GM23338 (cell line): ENCODE measurements around the gene HNRNPC. TPM values are rescaled to one million over a fixed set of nuclear protein-coding genes. Genes with fewer than 3 reads are reported as not detected.
"Not testable (repeated sequence)": the region's sequence is repeated elsewhere in the genome, so short reads cannot be mapped to it uniquely, and the experiment has no call there.

Source experiments
- ATAC-seq: fragments of 200-7000 bp; cut with Tn5 transposase; 3 replicates; pipeline ENCODE4 v1.9.1; 2020
- DNase-seq: peaks from one replicate; pipeline ENCODE4 v3.0.0-alpha.2; 2015; ENCODE audit warnings: low spot score
- H2AFZ ChIP-seq: fragments of 200-600 bp; sonication (generic); 2 replicates; pipeline ENCODE4 v1.8.0; 2016; ENCODE audit warnings: antibody characterized with exemption, mild to moderate bottlenecking, moderate library complexity
- H3F3A ChIP-seq: fragments of 200-600 bp; sonication (generic); replicated peaks from 2 replicates; pipeline ENCODE4 v1.8.0; 2017; ENCODE audit warnings: antibody characterized with exemption, mixed run types, low read depth
- H3K27ac ChIP-seq: fragments of 200-600 bp; sonication (generic); 2 replicates; pipeline ENCODE4 v1.6.1; 2016; ENCODE audit warnings: low read depth
- H3K27me3 ChIP-seq: fragments of 200-600 bp; sonication (generic); 2 replicates; pipeline ENCODE4 v1.8.0; 2016; ENCODE audit warnings: mild to moderate bottlenecking, mixed run types, moderate library complexity; ENCODE audit not compliant: insufficient read depth
- H3K36me3 ChIP-seq: fragments of 200-600 bp; sonication (generic); 2 replicates; pipeline ENCODE4 v1.8.0; 2016; ENCODE audit warnings: mild to moderate bottlenecking; ENCODE audit not compliant: insufficient read depth
- H3K4me1 ChIP-seq: fragments of 200-600 bp; sonication (generic); 2 replicates; pipeline ENCODE4 v1.8.0; 2016; ENCODE audit warnings: mild to moderate bottlenecking, moderate library complexity; ENCODE audit not compliant: insufficient read depth
- H3K4me2 ChIP-seq: fragments of 200-600 bp; sonication (generic); 2 replicates; pipeline ENCODE4 v1.7.1; 2017; ENCODE audit warnings: mixed run types
- H3K4me3 ChIP-seq: fragments of 200-600 bp; sonication (generic); 2 replicates; pipeline ENCODE4 v1.6.1; 2016; ENCODE audit warnings: mixed run types
- H3K79me2 ChIP-seq: fragments of 200-600 bp; sonication (generic); replicated peaks from 2 replicates; pipeline ENCODE4 v1.8.0; 2017; ENCODE audit warnings: mild to moderate bottlenecking; ENCODE audit not compliant: insufficient read depth
- H3K9me2 ChIP-seq: fragments of 200-600 bp; sonication (generic); 2 replicates; pipeline ENCODE4 v1.8.0; 2017; ENCODE audit not compliant: insufficient read depth
- H4K20me1 ChIP-seq: fragments of 200-600 bp; sonication (generic); replicated peaks from 2 replicates; pipeline ENCODE4 v1.8.0; 2017; ENCODE audit warnings: mild to moderate bottlenecking; ENCODE audit not compliant: insufficient read depth
- H3K27ac Mint-ChIP-seq: 2 replicates; pipeline ENCODE4 v1.8.0; 2020; ENCODE audit warnings: inconsistent platforms, mild to moderate bottlenecking, moderate library complexity, mixed read lengths
- H3K27me3 Mint-ChIP-seq: 3 replicates; pipeline ENCODE4 v1.8.0; 2022; ENCODE audit warnings: low read depth, mild to moderate bottlenecking, moderate library complexity, mixed read lengths, inconsistent platforms; ENCODE audit not compliant: insufficient read depth, poor library complexity
- H3K36me3 Mint-ChIP-seq: 3 replicates; pipeline ENCODE4 v1.8.0; 2021; ENCODE audit warnings: low read depth, mild to moderate bottlenecking, inconsistent platforms, moderate library complexity, mixed read lengths
- H3K4me1 Mint-ChIP-seq: 3 replicates; pipeline ENCODE4 v1.8.0; 2020; ENCODE audit warnings: mild to moderate bottlenecking, inconsistent platforms, mixed read lengths
- H3K4me3 Mint-ChIP-seq: 3 replicates; pipeline ENCODE4 v1.8.0; 2021; ENCODE audit warnings: moderate library complexity, mild to moderate bottlenecking, inconsistent platforms, mixed read lengths
- H3K9me3 Mint-ChIP-seq: 3 replicates; pipeline ENCODE4 v1.8.0; 2020; ENCODE audit warnings: moderate library complexity, mild to moderate bottlenecking, inconsistent platforms, mixed read lengths
- CREB1 ChIP-seq: fragments of 250-450 bp; sonication (Bioruptor Pico); IDR thresholded peaks from 2 replicates; pipeline ENCODE4 v1.5.0; 2020; ENCODE audit warnings: low read depth, mild to moderate bottlenecking, moderate library complexity
- EZH2 ChIP-seq: fragments of 200-600 bp; sonication (generic); IDR thresholded peaks from one replicate; pipeline ENCODE4 v1.8.0; 2017; ENCODE audit warnings: antibody characterized with exemption, mild to moderate bottlenecking, low read depth; ENCODE audit not compliant: unreplicated experiment
- EZH2phosphoT487 ChIP-seq: fragments of 200-600 bp; sonication (generic); IDR thresholded peaks from one replicate; pipeline ENCODE4 v1.8.1; 2018; ENCODE audit warnings: antibody characterized with exemption; ENCODE audit not compliant: unreplicated experiment
- NANOG ChIP-seq: IDR thresholded peaks from 2 replicates; pipeline ENCODE4 v1.6.1; 2016; ENCODE audit warnings: antibody characterized with exemption, borderline replicate concordance
- POLR2AphosphoS5 ChIP-seq: IDR thresholded peaks from 2 replicates; pipeline ENCODE4 v1.6.1; 2016; ENCODE audit warnings: antibody characterized with exemption, low read depth
- STAT1 ChIP-seq: IDR thresholded peaks from one replicate; pipeline ENCODE4 v1.6.1; 2016; ENCODE audit warnings: antibody characterized with exemption; ENCODE audit not compliant: unreplicated experiment
- ZNF114 ChIP-seq: fragments of 250-450 bp; sonication (Bioruptor Pico); IDR thresholded peaks from 2 replicates; pipeline ENCODE4 v1.5.0; 2020; ENCODE audit warnings: mild to moderate bottlenecking, moderate library complexity
- ZNF331 ChIP-seq: fragments of 250-450 bp; sonication (Bioruptor Pico); IDR thresholded peaks from 2 replicates; pipeline ENCODE4 v1.5.0; 2020; ENCODE audit warnings: low read depth, mild to moderate bottlenecking, moderate library complexity
- polyA plus RNA-seq: library from polyadenylated mRNA; unstranded; fragments of >200 nt; fragmentation: Nextera tagmentation; extraction: Ambion mirVana; gene quantifications from 2 replicates; pipeline ENCODE4 v1.2.1, GENCODE V29; 2016
- total RNA-seq: library from RNA; depleted of rRNA; stranded (reverse); fragments of >200 nt; shearing (Covaris generic); gene quantifications from 2 replicates; pipeline ENCODE4 v1.2.3, GENCODE V29; 2014
- TF ChIP-seq, protein P1 (sequence below): IDR thresholded peaks from one replicate; pipeline ENCODE4 v1.6.1; 2018; ENCODE audit warnings: antibody characterized with exemption; ENCODE audit not compliant: unreplicated experiment
- TF ChIP-seq, protein P2 (sequence below): IDR thresholded peaks from 2 replicates; pipeline ENCODE4 v1.6.1; 2016; ENCODE audit warnings: antibody characterized with exemption
- TF ChIP-seq, protein P3 (sequence below): fragments of 250-450 bp; sonication (Bioruptor Pico); IDR thresholded peaks from 2 replicates; pipeline ENCODE4 v1.5.0; 2020; ENCODE audit warnings: mild to moderate bottlenecking, moderate library complexity

HNRNPC gene
- total and polyA plus RNA-seq, 2 experiments from 2014 or later = 1,259 to 1,296 TPM

DNA sequence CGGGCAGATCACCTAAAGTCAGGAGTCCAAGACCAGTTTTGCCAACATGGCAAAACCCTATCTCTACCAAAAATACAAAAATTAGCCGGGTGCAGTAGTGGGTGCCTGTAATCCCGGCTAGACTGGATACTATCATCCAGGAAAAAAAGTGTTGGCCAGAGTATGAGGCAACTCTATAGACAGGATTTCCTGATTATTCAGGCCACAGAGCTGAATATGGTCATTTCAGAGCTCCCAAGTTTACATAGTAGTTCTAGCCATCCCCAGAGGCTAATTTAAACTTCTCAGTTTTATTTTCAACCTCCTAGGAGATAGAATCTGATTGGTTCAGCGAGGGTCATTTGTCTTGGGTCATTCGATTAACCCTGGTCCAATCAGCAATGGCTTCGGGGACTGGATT is 17.9 kb upstream of the HNRNPC start:
- no peak for DNase-seq
- Histone ChIP-seq H3K4me2 (no peak overlapping the region), H3K4me3 (no peak overlapping the region), H3K4me1 (no peaks in the 10 kb centered on the region), H3K79me2 (no peaks in the 10 kb centered on the region), H3F3A (no peaks in the 10 kb centered on the region), H3K36me3 (no peaks in the 10 kb centered on the region), H2AFZ (no peak overlapping the region), H3K9me2 (no peaks in the 10 kb centered on the region), H3K27me3 (no peaks in the 10 kb centered on the region), H4K20me1 (no peaks in the 10 kb centered on the region), H3K27ac (no peak overlapping the region)
- Mint-ChIP-seq H3K4me1 (no peaks in the 10 kb centered on the region), H3K36me3 (no peaks in the 10 kb centered on the region), H3K27ac (no peak overlapping the region), H3K9me3 (no peaks in the 10 kb centered on the region), H3K4me3 (no peak overlapping the region), H3K27me3 (peaks cover 8% of the 10 kb centered on the region)
- TF ChIP-seq EZH2phosphoT487 (no peak), CREB1 (CRISPR knock-in tag) (no peak), POLR2AphosphoS5 (no peak), EZH2 (no peak), ZNF331 (CRISPR knock-in tag) (no peak), STAT1 (no peak), NANOG (no peak), ZNF114 (CRISPR knock-in tag) (no peak)
- TF ChIP-seq, protein P1, sequence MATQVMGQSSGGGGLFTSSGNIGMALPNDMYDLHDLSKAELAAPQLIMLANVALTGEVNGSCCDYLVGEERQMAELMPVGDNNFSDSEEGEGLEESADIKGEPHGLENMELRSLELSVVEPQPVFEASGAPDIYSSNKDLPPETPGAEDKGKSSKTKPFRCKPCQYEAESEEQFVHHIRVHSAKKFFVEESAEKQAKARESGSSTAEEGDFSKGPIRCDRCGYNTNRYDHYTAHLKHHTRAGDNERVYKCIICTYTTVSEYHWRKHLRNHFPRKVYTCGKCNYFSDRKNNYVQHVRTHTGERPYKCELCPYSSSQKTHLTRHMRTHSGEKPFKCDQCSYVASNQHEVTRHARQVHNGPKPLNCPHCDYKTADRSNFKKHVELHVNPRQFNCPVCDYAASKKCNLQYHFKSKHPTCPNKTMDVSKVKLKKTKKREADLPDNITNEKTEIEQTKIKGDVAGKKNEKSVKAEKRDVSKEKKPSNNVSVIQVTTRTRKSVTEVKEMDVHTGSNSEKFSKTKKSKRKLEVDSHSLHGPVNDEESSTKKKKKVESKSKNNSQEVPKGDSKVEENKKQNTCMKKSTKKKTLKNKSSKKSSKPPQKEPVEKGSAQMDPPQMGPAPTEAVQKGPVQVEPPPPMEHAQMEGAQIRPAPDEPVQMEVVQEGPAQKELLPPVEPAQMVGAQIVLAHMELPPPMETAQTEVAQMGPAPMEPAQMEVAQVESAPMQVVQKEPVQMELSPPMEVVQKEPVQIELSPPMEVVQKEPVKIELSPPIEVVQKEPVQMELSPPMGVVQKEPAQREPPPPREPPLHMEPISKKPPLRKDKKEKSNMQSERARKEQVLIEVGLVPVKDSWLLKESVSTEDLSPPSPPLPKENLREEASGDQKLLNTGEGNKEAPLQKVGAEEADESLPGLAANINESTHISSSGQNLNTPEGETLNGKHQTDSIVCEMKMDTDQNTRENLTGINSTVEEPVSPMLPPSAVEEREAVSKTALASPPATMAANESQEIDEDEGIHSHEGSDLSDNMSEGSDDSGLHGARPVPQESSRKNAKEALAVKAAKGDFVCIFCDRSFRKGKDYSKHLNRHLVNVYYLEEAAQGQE = no peak
- TF ChIP-seq, protein P2, sequence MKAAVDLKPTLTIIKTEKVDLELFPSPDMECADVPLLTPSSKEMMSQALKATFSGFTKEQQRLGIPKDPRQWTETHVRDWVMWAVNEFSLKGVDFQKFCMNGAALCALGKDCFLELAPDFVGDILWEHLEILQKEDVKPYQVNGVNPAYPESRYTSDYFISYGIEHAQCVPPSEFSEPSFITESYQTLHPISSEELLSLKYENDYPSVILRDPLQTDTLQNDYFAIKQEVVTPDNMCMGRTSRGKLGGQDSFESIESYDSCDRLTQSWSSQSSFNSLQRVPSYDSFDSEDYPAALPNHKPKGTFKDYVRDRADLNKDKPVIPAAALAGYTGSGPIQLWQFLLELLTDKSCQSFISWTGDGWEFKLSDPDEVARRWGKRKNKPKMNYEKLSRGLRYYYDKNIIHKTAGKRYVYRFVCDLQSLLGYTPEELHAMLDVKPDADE = no peak
- TF ChIP-seq, protein P3, sequence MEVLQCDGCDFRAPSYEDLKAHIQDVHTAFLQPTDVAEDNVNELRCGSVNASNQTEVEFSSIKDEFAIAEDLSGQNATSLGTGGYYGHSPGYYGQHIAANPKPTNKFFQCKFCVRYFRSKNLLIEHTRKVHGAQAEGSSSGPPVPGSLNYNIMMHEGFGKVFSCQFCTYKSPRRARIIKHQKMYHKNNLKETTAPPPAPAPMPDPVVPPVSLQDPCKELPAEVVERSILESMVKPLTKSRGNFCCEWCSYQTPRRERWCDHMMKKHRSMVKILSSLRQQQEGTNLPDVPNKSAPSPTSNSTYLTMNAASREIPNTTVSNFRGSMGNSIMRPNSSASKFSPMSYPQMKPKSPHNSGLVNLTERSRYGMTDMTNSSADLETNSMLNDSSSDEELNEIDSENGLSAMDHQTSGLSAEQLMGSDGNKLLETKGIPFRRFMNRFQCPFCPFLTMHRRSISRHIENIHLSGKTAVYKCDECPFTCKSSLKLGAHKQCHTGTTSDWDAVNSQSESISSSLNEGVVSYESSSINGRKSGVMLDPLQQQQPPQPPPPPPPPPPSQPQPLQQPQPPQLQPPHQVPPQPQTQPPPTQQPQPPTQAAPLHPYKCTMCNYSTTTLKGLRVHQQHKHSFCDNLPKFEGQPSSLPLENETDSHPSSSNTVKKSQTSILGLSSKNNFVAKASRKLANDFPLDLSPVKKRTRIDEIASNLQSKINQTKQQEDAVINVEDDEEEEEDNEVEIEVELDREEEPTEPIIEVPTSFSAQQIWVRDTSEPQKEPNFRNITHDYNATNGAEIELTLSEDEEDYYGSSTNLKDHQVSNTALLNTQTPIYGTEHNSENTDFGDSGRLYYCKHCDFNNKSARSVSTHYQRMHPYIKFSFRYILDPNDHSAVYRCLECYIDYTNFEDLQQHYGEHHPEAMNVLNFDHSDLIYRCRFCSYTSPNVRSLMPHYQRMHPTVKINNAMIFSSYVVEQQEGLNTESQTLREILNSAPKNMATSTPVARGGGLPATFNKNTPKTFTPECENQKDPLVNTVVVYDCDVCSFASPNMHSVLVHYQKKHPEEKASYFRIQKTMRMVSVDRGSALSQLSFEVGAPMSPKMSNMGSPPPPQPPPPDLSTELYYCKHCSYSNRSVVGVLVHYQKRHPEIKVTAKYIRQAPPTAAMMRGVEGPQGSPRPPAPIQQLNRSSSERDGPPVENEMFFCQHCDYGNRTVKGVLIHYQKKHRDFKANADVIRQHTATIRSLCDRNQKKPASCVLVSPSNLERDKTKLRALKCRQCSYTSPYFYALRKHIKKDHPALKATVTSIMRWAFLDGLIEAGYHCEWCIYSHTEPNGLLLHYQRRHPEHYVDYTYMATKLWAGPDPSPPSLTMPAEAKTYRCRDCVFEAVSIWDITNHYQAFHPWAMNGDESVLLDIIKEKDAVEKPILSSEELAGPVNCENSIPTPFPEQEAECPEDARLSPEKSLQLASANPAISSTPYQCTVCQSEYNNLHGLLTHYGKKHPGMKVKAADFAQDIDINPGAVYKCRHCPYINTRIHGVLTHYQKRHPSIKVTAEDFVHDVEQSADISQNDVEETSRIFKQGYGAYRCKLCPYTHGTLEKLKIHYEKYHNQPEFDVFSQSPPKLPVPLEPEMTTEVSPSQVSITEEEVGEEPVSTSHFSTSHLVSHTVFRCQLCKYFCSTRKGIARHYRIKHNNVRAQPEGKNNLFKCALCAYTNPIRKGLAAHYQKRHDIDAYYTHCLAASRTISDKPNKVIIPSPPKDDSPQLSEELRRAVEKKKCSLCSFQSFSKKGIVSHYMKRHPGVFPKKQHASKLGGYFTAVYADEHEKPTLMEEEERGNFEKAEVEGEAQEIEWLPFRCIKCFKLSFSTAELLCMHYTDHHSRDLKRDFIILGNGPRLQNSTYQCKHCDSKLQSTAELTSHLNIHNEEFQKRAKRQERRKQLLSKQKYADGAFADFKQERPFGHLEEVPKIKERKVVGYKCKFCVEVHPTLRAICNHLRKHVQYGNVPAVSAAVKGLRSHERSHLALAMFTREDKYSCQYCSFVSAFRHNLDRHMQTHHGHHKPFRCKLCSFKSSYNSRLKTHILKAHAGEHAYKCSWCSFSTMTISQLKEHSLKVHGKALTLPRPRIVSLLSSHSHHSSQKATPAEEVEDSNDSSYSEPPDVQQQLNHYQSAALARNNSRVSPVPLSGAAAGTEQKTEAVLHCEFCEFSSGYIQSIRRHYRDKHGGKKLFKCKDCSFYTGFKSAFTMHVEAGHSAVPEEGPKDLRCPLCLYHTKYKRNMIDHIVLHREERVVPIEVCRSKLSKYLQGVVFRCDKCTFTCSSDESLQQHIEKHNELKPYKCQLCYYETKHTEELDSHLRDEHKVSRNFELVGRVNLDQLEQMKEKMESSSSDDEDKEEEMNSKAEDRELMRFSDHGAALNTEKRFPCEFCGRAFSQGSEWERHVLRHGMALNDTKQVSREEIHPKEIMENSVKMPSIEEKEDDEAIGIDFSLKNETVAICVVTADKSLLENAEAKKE (CRISPR knock-in tag) = no peak
- ATAC-seq = no peak

DNA sequence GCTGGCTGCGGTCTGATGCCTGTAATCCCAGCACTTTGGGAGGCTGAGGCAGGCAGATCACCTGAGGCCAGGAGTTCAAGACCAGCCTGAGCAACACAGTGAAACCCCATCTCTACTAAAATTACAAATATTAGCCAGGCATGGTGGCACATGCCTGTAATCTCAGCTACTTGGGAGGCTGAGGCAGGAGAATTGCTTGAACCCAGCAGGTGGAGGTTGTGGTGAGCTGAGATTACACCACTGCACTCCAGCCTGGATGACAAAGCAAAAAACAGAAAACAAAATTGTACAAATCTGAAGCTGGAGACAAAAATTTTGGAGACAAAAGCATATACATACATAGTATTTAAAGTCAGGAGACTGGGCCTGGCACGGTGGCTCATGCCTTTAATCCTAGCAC is 17.3 kb upstream of the HNRNPC start:
- H3K27ac ChIP-seq, H3K4me3 ChIP-seq, H3K9me3 Mint-ChIP-seq, H3K36me3 ChIP-seq, H3F3A ChIP-seq, H3K27me3 ChIP-seq, H3K36me3 Mint-ChIP-seq, H3K4me1 Mint-ChIP-seq, H3K4me3 Mint-ChIP-seq, H3K9me2 ChIP-seq, H4K20me1 ChIP-seq, H3K79me2 ChIP-seq, H2AFZ ChIP-seq, H3K4me1 ChIP-seq, DNase-seq, H3K27me3 Mint-ChIP-seq, ATAC-seq, H3K4me2 ChIP-seq, H3K27ac Mint-ChIP-seq: not testable (repeated sequence)
